Measurements from ENCODE around the gene GRK5.

GRK5 gene

DNA sequence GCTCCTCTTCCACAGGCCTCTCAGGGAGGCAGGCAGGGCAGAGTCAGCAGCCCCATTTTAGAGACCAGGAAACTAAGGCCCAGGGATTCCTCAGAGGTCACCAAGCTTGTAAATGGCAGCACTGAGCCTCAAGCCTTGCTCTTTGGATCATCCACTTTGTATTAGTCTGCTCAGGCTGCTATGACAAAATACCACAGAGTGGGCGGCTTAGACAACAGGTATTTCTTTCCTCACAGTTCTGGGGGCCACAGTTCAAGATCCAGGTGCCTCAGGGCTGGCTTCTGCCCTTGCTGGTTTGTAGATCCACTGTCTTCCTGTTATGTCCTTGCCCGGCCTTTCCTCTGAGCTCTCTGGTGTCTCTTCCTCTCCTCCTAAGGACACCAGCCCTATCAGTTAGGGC, 151.2 kb downstream of the GRK5 start:
- H3K4me3 ChIP-seq (ENCODE audit: low read length) = no peak overlapping the region
- peaks cover 8% of the 10 kb centered on the region for H3K4me1 ChIP-seq (ENCODE audit: control insufficient read depth, insufficient read depth, low read length)

DNA sequence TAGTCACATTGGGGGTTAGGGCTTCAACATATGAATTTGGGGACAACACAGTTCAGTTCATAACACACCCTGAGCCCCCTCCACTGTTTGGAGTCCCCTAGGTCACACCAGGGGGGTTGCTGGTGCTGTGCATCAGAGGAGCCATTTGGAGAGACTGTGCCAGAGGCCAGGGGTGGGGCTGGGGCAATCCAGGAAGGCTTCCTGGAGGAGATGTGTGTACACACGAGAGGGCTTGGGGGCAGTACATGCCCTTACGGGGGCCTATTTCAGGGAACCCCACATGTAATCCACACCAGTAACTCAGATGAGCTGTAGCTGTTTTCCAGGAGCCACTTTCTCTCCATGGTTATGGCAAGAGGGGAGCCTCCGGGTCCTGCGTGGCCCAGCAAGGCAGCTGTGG, 151.7 kb downstream of the GRK5 start:
- no peak for DNase-seq (ENCODE audit: low read depth)
- H3K9me3 ChIP-seq (ENCODE audit: control insufficient read depth, low read length) = peaks cover 9% of the 10 kb centered on the region

More for the DNA sequence above, 151.2 kb downstream of the GRK5 start:
- H3K9ac ChIP-seq (ENCODE audit: low read length) = no peak overlapping the region
- H3K27me3 ChIP-seq (replicated peaks; ENCODE audit: control insufficient read depth, insufficient read depth, low read length) = no peaks in the 10 kb centered on the region
- no peak for DNase-seq (ENCODE audit: low read depth)
- H3K36me3 ChIP-seq (ENCODE audit: control insufficient read depth, insufficient read depth, low read length, severe bottlenecking) = no peaks in the 10 kb centered on the region
- peaks cover 9% of the 10 kb centered on the region for H3K9me3 ChIP-seq (ENCODE audit: control insufficient read depth, low read length)

DNA sequence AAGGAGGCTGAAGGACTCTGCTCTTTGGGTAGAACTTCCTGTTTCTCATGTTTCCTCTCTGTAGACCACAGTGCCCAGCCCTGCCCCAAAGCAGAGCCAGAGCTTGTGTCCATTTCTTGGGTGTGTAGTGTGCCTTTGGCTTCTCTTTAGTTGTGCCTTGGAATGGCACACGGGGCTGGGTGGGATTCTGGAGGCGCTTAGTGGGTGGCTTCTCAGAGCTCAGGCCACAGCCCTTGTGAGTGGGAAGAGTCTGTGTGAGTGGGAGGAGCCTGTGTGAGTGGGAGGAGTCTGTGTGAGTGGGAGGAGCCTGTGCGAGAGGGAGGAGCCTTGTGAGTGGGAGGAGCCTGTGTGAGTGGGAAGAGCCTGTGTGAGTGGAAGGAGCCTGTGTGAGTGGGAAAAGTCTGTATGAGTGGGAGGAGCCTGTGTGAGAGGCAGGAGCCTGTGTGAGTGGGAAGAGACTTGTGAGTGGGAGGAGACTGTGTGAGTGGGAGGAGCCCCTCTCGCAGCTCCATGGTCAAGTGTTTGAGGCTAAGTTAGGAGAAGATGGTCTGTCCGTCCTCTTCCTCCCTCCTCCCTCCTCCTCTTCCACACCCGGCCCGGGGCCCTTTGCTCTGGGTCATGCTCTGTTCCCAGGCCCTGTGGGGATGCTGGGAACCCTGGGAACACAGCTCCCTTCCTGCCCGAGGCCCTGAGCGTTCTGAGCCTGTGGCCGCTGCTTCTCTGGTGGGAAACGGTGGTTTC, 153.0 kb downstream of the GRK5 start:
- no peaks in the 10 kb centered on the region for H3K27me3 ChIP-seq (replicated peaks; ENCODE audit: control insufficient read depth, insufficient read depth, low read length)
- H3K9ac ChIP-seq (ENCODE audit: low read length) = no peak overlapping the region
- H3K4me1 ChIP-seq (ENCODE audit: control insufficient read depth, insufficient read depth, low read length) = peaks cover 17% of the 10 kb centered on the region
- H3K9me3 ChIP-seq (ENCODE audit: control insufficient read depth, low read length) = peaks cover 9% of the 10 kb centered on the region
- H3K4me3 ChIP-seq (ENCODE audit: low read length) = no peak overlapping the region
- no peaks in the 10 kb centered on the region for H3K36me3 ChIP-seq (ENCODE audit: control insufficient read depth, insufficient read depth, low read length, severe bottlenecking)
- no peak for DNase-seq (ENCODE audit: low read depth)

More for the DNA sequence above, 151.7 kb downstream of the GRK5 start:
- H3K27me3 ChIP-seq (replicated peaks; ENCODE audit: control insufficient read depth, insufficient read depth, low read length) = no peaks in the 10 kb centered on the region
- no peak overlapping the region for H3K9ac ChIP-seq (ENCODE audit: low read length)
- peaks cover 8% of the 10 kb centered on the region for H3K4me1 ChIP-seq (ENCODE audit: control insufficient read depth, insufficient read depth, low read length)
- no peak overlapping the region for H3K4me3 ChIP-seq (ENCODE audit: low read length)
- no peaks in the 10 kb centered on the region for H3K36me3 ChIP-seq (ENCODE audit: control insufficient read depth, insufficient read depth, low read length, severe bottlenecking)

DNA sequence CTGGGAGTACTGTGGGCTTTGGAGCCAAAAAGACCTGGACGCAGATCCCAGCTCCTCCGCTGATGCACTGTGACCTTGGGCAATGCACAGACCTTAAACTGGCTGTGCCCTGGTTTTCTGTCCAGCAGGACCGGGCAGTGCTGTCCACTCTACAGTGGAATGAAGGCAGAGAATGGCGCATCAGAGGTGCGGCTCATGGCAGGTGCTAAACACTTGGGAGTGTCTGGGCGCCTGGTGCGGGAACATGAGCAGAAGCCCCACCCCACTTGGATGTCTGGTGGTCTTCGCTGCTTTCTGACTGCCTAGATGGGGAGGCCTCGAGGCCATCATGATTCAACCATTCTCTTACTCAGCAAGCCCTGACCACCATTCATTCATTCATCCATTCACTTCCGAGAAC, 153.7 kb downstream of the GRK5 start:
- Histone ChIP-seq H3K9ac (ENCODE audit: low read length) (no peak overlapping the region), H3K9me3 (ENCODE audit: control insufficient read depth, low read length) (peaks cover 6% of the 10 kb centered on the region), H3K27me3 (replicated peaks; ENCODE audit: control insufficient read depth, insufficient read depth, low read length) (no peaks in the 10 kb centered on the region), H3K4me3 (ENCODE audit: low read length) (no peak overlapping the region), H3K36me3 (ENCODE audit: control insufficient read depth, insufficient read depth, low read length, severe bottlenecking) (no peaks in the 10 kb centered on the region), H3K4me1 (ENCODE audit: control insufficient read depth, insufficient read depth, low read length) (peaks cover 24% of the 10 kb centered on the region)
- DNase-seq (ENCODE audit: low read depth) = no peak

DNA sequence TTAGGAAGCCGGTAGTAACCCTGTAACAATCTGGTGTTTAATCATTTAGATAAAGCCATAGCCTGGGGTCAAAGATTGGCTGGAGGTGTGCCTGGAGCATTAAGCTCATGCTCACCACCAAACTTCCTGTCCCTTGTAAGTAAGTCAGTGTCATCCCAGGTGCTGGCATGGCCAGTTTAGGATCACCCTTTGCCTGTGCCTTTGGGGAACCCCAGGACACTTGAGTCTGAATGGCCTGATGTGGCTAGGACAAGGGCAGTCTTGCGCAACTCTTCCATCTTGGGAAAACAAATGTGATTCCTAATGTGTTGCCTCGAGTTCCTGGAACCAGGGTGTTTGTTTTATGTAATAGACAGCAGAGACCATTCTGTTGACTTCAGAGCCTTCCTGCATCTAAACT, 154.8 kb downstream of the GRK5 start:
- H3K27me3 ChIP-seq (replicated peaks; ENCODE audit: control insufficient read depth, insufficient read depth, low read length) = no peaks in the 10 kb centered on the region
- no peaks in the 10 kb centered on the region for H3K9me3 ChIP-seq (ENCODE audit: control insufficient read depth, low read length)
- H3K9ac ChIP-seq (ENCODE audit: low read length) = no peak overlapping the region
- peaks cover 31% of the 10 kb centered on the region for H3K4me1 ChIP-seq (ENCODE audit: control insufficient read depth, insufficient read depth, low read length)
- DNase-seq (ENCODE audit: low read depth) = peak; percentile 34
- H3K36me3 ChIP-seq (ENCODE audit: control insufficient read depth, insufficient read depth, low read length, severe bottlenecking) = no peaks in the 10 kb centered on the region
- H3K4me3 ChIP-seq (ENCODE audit: low read length) = no peak overlapping the region

DNA sequence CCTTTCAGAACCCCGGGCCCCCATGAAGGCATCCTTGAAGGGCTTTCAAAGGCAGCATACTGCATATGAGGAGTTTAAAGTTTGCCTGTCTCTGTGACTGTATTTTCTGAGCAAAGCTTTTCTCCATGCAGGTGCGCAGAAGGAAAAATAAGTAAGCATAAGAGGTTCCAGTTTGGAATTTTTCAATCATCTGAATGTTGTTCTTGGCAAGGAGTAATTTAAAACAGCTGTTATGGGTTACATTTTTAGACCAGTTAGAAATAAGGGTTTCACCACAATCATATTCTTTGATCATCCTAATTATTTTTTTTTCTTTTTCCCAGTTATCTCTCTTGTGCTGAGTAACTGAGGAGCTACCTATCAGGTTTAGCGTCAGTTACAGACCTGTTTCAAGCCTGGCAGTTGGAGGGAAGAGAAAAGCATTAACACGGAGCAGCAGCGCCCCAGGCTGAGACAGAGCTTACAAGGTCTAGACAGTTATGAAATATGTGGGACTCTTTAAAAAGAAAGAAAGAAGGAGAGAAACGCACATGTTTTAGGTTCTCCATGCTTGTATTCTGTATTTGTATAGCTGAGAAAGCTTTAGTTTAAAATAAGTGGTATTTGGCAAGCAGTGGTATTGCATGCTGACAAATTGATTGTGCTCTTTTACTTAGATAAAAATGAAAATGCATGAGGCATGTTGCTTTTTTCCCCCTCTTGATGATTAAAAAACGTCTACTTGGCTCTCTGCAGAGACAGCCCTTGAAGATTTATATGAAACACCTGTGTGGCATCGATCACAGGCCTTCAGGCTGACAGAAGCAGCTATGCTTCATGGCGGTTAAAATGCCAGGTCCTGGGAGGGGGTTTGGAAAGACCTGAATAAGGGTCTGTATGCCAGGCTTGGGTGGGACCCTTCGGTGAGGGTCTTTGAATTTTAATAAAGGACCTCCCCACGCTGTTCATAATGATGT, 157.6 kb downstream of the GRK5 start:
- H3K36me3 ChIP-seq (ENCODE audit: control insufficient read depth, insufficient read depth, low read length, severe bottlenecking) = no peaks in the 10 kb centered on the region
- peak; percentile 69 for DNase-seq (ENCODE audit: low read depth)
- H3K9ac ChIP-seq (ENCODE audit: low read length) = no peak overlapping the region
- no peaks in the 10 kb centered on the region for H3K9me3 ChIP-seq (ENCODE audit: control insufficient read depth, low read length)
- no peak overlapping the region for H3K4me3 ChIP-seq (ENCODE audit: low read length)
- no peaks in the 10 kb centered on the region for H3K27me3 ChIP-seq (replicated peaks; ENCODE audit: control insufficient read depth, insufficient read depth, low read length)
- peaks cover 45% of the 10 kb centered on the region for H3K4me1 ChIP-seq (ENCODE audit: control insufficient read depth, insufficient read depth, low read length)

DNA sequence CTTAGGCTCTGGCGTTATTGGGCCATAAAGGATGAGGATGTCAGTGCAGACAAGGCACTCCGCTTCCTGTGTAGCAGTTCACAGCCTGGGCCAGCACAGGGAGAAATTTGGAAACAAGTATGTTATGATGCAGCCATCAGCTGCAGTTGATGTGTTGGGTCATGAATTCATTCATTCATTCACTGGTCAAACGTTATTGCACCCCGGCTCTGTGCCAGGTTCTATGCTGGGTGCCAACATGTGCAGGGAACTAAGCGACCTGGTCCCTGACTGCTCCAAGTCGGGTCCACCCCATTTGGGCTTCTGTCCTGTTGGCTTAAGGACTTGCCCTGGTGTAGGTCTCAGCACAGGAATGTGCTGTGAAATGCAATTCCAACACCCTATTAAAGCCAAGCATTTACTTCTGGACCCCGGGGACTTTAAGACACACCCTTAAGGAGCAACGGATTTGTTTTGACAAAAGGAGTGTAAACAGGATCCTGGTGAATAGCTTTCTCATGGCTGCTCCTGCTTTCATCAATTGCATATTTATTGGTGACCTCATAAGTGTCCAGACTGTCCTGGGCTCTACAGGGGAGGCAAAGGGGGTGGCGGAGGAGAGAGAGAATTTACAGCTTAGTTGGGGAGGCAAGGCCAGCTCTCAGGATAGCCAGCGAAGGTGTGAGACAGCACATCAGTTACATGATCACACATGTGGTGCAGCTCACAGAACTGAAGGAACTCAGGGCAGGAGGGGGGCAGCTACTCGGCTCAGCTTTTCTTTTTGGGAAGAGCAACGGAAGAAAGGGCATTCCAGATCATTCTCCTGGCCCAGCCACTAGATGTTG, 158.6 kb downstream of the GRK5 start:
- Histone ChIP-seq H3K4me1 (ENCODE audit: control insufficient read depth, insufficient read depth, low read length) (peaks cover 53% of the 10 kb centered on the region), H3K4me3 (ENCODE audit: low read length) (no peak overlapping the region), H3K27me3 (replicated peaks; ENCODE audit: control insufficient read depth, insufficient read depth, low read length) (no peaks in the 10 kb centered on the region), H3K36me3 (ENCODE audit: control insufficient read depth, insufficient read depth, low read length, severe bottlenecking) (no peaks in the 10 kb centered on the region), H3K9me3 (ENCODE audit: control insufficient read depth, low read length) (no peaks in the 10 kb centered on the region), H3K9ac (ENCODE audit: low read length) (no peak overlapping the region)
- DNase-seq (ENCODE audit: low read depth) = no peak

DNA sequence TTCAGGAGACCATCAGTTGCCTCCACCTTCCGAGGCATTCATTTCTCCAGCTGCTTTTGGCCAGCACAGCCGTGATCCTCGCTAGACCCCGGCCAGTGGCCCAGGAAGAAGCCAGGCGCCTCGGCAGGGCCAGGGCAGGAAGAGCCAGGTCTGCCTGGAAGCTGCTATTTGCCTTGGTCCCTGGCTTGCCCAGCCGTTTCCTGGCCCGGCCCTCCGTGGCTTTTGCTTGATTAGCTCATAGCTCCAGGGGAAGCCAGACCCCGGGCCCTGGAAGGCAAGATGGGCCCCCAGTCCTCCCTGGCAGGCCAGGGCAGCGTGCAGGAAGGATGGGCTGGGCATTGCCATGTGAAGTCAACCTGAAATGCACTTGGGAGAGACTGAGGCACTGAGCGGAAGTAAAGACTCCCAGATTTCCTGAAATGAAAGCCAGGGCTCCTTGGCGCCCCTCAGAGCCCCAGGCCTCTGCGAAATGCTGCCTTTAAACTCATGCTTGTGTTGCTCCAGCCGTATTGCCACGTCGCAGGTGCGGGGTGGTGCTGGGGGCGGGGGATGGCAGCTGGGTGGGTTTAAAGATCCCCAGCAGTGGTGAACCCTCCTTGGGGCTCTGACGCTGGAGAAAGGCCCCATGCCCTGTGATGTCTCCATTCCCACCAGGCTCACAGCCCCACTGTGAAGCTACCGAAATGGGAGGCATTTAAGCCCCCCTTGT, 160.6 kb downstream of the GRK5 start:
- Histone ChIP-seq H3K4me3 (ENCODE audit: low read length) (no peak overlapping the region), H3K4me1 (ENCODE audit: control insufficient read depth, insufficient read depth, low read length) (peaks cover 54% of the 10 kb centered on the region), H3K9ac (ENCODE audit: low read length) (no peak overlapping the region), H3K9me3 (ENCODE audit: control insufficient read depth, low read length) (no peaks in the 10 kb centered on the region), H3K36me3 (ENCODE audit: control insufficient read depth, insufficient read depth, low read length, severe bottlenecking) (no peaks in the 10 kb centered on the region), H3K27me3 (replicated peaks; ENCODE audit: control insufficient read depth, insufficient read depth, low read length) (no peaks in the 10 kb centered on the region)
- no peak for DNase-seq (ENCODE audit: low read depth)

DNA sequence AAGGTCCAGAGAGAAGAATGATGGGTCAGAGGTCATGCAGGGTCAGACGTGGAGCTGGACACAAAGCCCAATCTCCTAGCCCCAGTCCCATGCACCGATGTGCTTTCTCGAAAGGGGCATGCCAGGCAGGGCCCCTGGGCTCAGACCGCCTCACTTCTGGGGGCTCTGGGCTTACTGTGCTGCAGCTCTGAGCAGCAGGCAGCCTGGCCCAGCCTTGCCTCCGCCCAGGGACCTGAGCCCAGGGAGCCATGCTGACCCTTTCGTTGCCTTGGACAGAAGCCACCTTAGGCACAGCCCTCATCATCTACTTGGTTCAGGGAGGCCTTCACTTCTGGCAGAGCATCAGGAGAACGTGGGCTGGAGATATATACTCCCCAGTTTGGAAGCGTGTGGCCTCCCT, 161.2 kb downstream of the GRK5 start:
- H3K9me3 ChIP-seq (ENCODE audit: control insufficient read depth, low read length) = no peaks in the 10 kb centered on the region
- no peak for DNase-seq (ENCODE audit: low read depth)
- H3K27me3 ChIP-seq (replicated peaks; ENCODE audit: control insufficient read depth, insufficient read depth, low read length) = no peaks in the 10 kb centered on the region
- no peaks in the 10 kb centered on the region for H3K36me3 ChIP-seq (ENCODE audit: control insufficient read depth, insufficient read depth, low read length, severe bottlenecking)
- H3K4me1 ChIP-seq (ENCODE audit: control insufficient read depth, insufficient read depth, low read length) = peaks cover 54% of the 10 kb centered on the region
- no peak overlapping the region for H3K9ac ChIP-seq (ENCODE audit: low read length)
- H3K4me3 ChIP-seq (ENCODE audit: low read length) = no peak overlapping the region

DNA sequence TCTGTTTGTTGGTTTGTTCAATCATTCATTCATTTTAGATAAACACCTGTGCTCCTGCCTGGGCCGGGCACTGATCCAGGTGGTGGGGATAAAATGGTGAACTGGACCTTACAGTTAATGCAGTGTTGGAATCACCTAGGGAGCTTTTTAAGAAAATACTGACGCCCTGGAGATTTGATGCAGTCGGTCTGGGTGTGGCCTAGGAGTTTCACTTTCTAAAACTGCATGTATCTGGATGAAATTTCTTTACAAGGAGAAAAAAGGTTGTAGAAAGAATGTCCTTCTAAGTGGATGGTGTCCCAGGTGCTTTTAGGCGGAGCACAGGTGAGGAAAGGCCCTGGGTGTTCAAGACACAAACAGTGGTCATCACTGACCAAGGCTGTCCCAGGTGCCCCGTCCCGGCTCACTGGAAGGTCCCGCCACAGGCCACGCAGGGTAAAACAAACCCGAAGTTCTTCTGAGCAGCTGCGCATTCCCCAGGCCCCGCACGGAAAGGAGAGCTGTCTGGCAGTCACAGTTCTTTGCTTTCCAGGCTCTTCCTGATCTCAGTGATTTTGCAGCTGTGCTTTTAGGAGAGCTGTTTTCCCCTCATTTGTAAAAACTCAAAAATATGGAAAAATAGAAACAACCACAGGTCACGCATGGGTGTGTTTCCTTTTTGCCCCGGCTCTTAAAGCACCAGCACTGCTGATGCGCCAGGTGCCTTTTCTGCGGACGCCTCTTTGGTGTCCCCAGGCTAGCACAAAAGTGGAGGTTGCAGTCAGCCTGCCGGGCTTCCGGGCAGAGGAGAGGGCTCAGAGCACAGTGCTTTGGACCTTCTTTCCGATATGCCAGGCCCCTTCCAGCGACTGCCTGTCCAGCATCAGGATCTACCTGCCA, 161.9 kb downstream of the GRK5 start:
- H3K9ac ChIP-seq (ENCODE audit: low read length) = peak overlapping the region; percentile 45
- no peaks in the 10 kb centered on the region for H3K36me3 ChIP-seq (ENCODE audit: control insufficient read depth, insufficient read depth, low read length, severe bottlenecking)
- H3K4me3 ChIP-seq (ENCODE audit: low read length) = peak overlapping the region; percentile 20
- peaks cover 54% of the 10 kb centered on the region for H3K4me1 ChIP-seq (ENCODE audit: control insufficient read depth, insufficient read depth, low read length)
- DNase-seq (ENCODE audit: low read depth) = no peak
- H3K9me3 ChIP-seq (ENCODE audit: control insufficient read depth, low read length) = no peaks in the 10 kb centered on the region
- H3K27me3 ChIP-seq (replicated peaks; ENCODE audit: control insufficient read depth, insufficient read depth, low read length) = no peaks in the 10 kb centered on the region

Measured in adipocyte (in vitro differentiated cells).